ENCODE results near the gene IL6.
"Not testable (repeated sequence)": the region's sequence is repeated elsewhere in the genome, so short reads cannot be mapped to it uniquely, and the experiment has no call there.

Gene IL6

GRCh38 chr7:22762866-22763265 lies 35.9 kb downstream of the IL6 start:
- Histone ChIP-seq H3K36me3 (ENCODE audit: insufficient read depth, low read length) (no peaks in the 10 kb centered on the region), H3K4me1 (ENCODE audit: insufficient read depth, low read length) (no peaks in the 10 kb centered on the region)

DNA sequence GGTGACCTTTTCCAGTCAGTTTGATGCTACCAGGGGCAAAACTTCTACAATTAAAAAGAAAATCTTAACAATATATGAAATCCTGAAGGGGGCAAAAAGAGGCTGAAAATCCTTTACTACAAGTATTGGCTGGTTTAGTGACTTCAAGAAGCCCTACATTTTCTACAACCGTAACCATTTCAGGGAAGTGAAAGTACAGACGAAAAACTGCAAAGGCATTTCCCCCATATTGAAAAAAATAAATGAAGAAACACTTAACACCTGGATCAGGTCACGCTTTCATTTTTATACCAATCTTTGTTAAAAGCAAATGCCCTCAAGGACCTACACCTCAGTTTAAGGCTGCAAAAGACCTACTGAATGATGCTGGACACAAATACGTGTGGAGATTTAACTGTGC lies 38.6 kb downstream of the IL6 start:
- H3K4me1 ChIP-seq (ENCODE audit: insufficient read depth, low read length) = no peaks in the 10 kb centered on the region
- no peaks in the 10 kb centered on the region for H3K36me3 ChIP-seq (ENCODE audit: insufficient read depth, low read length)
- H3K9me3 ChIP-seq (ENCODE audit: control insufficient read depth, insufficient read depth, low read length) = peaks cover 3% of the 10 kb centered on the region; the same call in 1 of the 2 replicates
- H3K9ac ChIP-seq (ENCODE audit: low read depth, low read length) = no peak overlapping the region

More at GRCh38 chr7:22762866-22763265, 35.9 kb downstream of the IL6 start:
- peaks cover 3% of the 10 kb centered on the region; the same call in 1 of the 2 replicates for H3K9me3 ChIP-seq (ENCODE audit: control insufficient read depth, insufficient read depth, low read length)
- H3K9ac ChIP-seq (ENCODE audit: low read depth, low read length) = no peak overlapping the region

DNA sequence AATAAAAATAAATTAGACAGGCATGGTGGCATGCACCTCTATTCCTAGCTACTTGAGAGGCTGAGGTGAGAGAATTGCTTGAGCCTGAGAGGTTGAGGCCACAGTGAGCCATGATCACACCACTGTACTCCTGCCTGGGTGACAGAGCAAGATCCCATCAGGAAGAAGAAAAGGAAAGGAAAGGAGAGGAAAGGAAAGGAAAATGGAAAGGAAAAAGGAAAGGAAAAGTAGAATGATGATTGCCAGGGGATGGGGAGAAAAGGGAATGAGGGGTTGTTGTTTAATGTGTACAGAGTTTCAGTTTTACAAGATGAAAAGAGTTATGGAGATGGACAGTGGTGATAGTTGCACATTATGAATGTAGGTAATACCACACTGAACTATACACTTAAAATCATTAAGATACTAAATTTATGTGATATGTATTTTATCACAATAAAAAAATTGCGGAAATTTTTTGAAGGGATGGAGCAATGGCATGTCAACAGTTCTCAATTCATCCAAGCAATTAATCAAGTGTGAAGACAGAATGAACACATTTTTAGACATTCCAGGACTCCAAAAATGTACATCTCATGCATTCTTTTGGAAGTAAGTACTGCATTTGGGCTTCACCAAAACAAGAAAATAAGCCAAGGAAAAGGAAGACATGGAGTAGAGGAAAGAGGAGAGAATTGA lies 44.3 kb downstream of the IL6 start:
- Histone ChIP-seq H3K4me1 (ENCODE audit: insufficient read depth, low read length) (no peaks in the 10 kb centered on the region), H3K9me3 (ENCODE audit: control insufficient read depth, insufficient read depth, low read length) (no peaks in the 10 kb centered on the region), H3K36me3 (ENCODE audit: insufficient read depth, low read length) (no peaks in the 10 kb centered on the region), H3K9ac (ENCODE audit: low read depth, low read length) (no peak overlapping the region)

DNA sequence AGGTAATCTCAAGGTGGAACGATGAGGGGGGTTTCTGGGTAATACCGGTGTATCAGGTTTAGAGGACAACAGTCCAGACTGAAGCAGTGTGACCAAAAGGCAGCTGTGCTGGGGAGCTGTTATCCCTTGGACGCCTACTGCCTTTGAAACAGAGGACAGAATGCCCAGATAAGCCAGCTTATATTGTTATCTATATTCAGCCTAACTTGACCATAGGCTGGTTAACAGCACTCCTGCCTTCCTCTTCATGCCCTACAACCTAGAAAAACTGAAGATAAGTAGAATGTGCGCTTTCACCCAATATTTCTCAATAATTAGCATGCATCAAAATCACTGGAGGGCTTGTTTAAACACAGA lies 44.9 kb downstream of the IL6 start:
- Histone ChIP-seq H3K9ac (ENCODE audit: low read depth, low read length) (no peak overlapping the region), H3K4me1 (ENCODE audit: insufficient read depth, low read length) (no peaks in the 10 kb centered on the region), H3K9me3 (ENCODE audit: control insufficient read depth, insufficient read depth, low read length) (no peaks in the 10 kb centered on the region), H3K36me3 (ENCODE audit: insufficient read depth, low read length) (no peaks in the 10 kb centered on the region)

DNA sequence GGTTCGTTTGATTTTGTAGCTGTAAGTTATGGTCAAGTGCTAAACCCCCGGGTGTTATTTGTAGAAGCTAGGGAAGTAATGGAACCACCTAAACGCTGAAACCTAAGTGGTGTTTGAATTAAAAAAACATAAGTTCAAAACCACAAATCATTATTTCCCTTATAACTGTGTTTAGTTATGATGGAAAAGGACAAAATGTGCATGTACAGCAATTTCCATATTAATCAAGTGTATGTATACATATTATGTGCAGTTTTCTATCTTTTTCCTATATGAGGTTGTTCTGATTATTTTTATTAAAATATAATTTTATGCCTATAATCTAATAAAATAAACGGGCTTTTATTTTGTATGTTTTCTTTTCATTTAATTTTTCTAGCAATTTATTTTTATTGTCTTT lies 45.9 kb downstream of the IL6 start:
- no peaks in the 10 kb centered on the region for H3K4me1 ChIP-seq (ENCODE audit: insufficient read depth, low read length)
- no peak overlapping the region for H3K9ac ChIP-seq (ENCODE audit: low read depth, low read length)
- no peaks in the 10 kb centered on the region for H3K9me3 ChIP-seq (ENCODE audit: control insufficient read depth, insufficient read depth, low read length)
- H3K36me3 ChIP-seq (ENCODE audit: insufficient read depth, low read length) = no peaks in the 10 kb centered on the region

DNA sequence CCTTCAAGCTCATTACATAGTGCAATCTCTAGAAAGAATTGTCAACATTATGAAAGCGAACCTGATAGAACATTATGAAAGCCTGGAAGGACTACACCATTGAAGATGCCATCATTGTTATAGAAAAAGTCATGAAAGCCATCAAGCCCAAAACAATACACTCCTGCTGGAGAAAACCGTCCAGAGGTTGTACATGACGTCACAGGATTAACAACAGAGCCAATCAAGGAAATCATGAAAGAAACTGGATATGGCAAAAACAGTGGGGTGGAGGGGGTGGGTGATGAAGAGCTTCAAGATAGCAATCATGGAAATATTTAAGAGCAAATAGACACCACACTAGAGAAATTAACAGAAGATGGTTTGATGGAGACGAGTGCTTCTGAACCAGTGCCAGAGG lies 50.0 kb downstream of the IL6 start:
- H3K36me3 ChIP-seq (ENCODE audit: insufficient read depth, low read length) = no peaks in the 10 kb centered on the region
- H3K9ac ChIP-seq (ENCODE audit: low read depth, low read length) = no peak overlapping the region
- no peaks in the 10 kb centered on the region for H3K9me3 ChIP-seq (ENCODE audit: control insufficient read depth, insufficient read depth, low read length)
- H3K4me1 ChIP-seq (ENCODE audit: insufficient read depth, low read length) = no peaks in the 10 kb centered on the region; the same call in 1 of the 2 replicates

GRCh38 chr7:22779730-22780323 lies 52.8 kb downstream of the IL6 start:
- H3K36me3 ChIP-seq (ENCODE audit: insufficient read depth, low read length); H3K9ac ChIP-seq (ENCODE audit: low read depth, low read length): not testable (repeated sequence)

GRCh38 chr7:22781230-22781711 lies 54.3 kb downstream of the IL6 start:
- Histone ChIP-seq H3K9me3 (ENCODE audit: control insufficient read depth, insufficient read depth, low read length) (no peaks in the 10 kb centered on the region), H3K36me3 (ENCODE audit: insufficient read depth, low read length) (no peaks in the 10 kb centered on the region), H3K9ac (ENCODE audit: low read depth, low read length) (no peak overlapping the region), H3K4me1 (ENCODE audit: insufficient read depth, low read length) (no peaks in the 10 kb centered on the region; the same call in 1 of the 2 replicates)

More at GRCh38 chr7:22779730-22780323, 52.8 kb downstream of the IL6 start:
- H3K4me1 ChIP-seq (ENCODE audit: insufficient read depth, low read length); H3K9me3 ChIP-seq (ENCODE audit: control insufficient read depth, insufficient read depth, low read length): not testable (repeated sequence)
